Left forelimb (tissue), 1 donor: ENCODE measurements around the gene FRK.
"Not testable (repeated sequence)": the region's sequence is repeated elsewhere in the genome, so short reads cannot be mapped to it uniquely, and the experiment has no call there.

ENCODE experiments used
- DNase-seq: peaks from one replicate; pipeline ENCODE4 v3.0.0-alpha.2; 2018; ENCODE audit warnings: low spot score

Gene FRK

GRCh38 chr6:115888687-115889470, 171.8 kb downstream of the FRK start:
- not testable (repeated sequence) for DNase-seq

- no peak for DNase-seq
These were observed 172.8 kb downstream of the FRK start for GRCh38 chr6:115887891-115888290.

GRCh38 chr6:115885636-115886366, 174.9 kb downstream of the FRK start:
- DNase-seq, result no peak

- DNase-seq, result no peak
These were observed 177.9 kb downstream of the FRK start for GRCh38 chr6:115882771-115883170.

- no peak for DNase-seq
These were observed 178.5 kb downstream of the FRK start for GRCh38 chr6:115882174-115882573.
